AG04450 (cell line): ENCODE data around the gene HEBP1. TPM values are rescaled to one million over a fixed set of nuclear protein-coding genes. Genes with fewer than 3 reads are reported as not detected.
"Not testable (repeated sequence)": the region's sequence is repeated elsewhere in the genome, so short reads cannot be mapped to it uniquely, and the experiment has no call there.

ENCODE experiments used
- CTCF ChIA-PET: fragments of 300-600, 350-600 bp; formaldehyde crosslinking; extraction: SDS; loops from one replicate; lab custom pipeline; 2022; ENCODE audit warnings: antibody characterized with exemption, inconsistent platforms; lab: Charles Lee
- POLR2A ChIA-PET: fragments of 350-600 bp; formaldehyde crosslinking; extraction: SDS; loops from one replicate; lab custom pipeline; 2021; ENCODE audit warnings: antibody characterized with exemption, inconsistent platforms; lab: Yijun Ruan, JAX
- DNase-seq: peaks from one replicate; pipeline ENCODE4 v3.0.0-alpha.2; 2011; ENCODE audit warnings: low read depth, low spot score
- H3K27ac ChIP-seq: one replicate; pipeline ENCODE4 v1.5.1; 2012; ENCODE audit warnings: low read depth, low read length, control low read depth
- H3K27me3 ChIP-seq: one replicate; pipeline ENCODE4 v1.6.0; 2012; ENCODE audit warnings: low read length; ENCODE audit not compliant: control insufficient read depth, insufficient read depth
- H3K4me3 ChIP-seq: 2 replicates; pipeline ENCODE4 v1.5.1; 2011; ENCODE audit warnings: mild to moderate bottlenecking, low read depth, low read length, control low read depth
- H3K9me3 ChIP-seq: 2 replicates; pipeline ENCODE4 v1.5.1; 2012; ENCODE audit warnings: low read length; ENCODE audit not compliant: control insufficient read depth, insufficient read depth
- CTCF ChIP-seq: IDR thresholded peaks from 2 replicates; pipeline ENCODE4 v1.5.1; 2011; ENCODE audit warnings: low read depth, low read length, control low read depth, inconsistent platforms
- polyA plus RNA-seq: library from polyadenylated mRNA; depleted of rRNA; stranded (reverse); fragments of >200 nt; gene quantifications from 2 replicates; pipeline ENCODE4 v1.2.3, GENCODE V29; 2011

HEBP1 gene
- polyA plus RNA-seq, 1 experiment: 57.7 TPM

GRCh38 chr12:13039328-13039956, 39.4 kb upstream of the HEBP1 start:
- no peak for DNase-seq
- H3K9me3 ChIP-seq: no peaks in the 10 kb centered on the region; the same call in 1 of the 2 replicates
- TF ChIP-seq CTCF: no peak
- no peak overlapping the region for H3K4me3 ChIP-seq
- no peak overlapping the region for H3K27ac ChIP-seq
- POLR2A ChIA-PET: no interaction called here
- H3K27me3 ChIP-seq: no peaks in the 10 kb centered on the region
- CTCF ChIA-PET: interaction anchor here (0.6 to 1.0 kb wide), 2 partner anchors 40 to 173 kb away, joined by 3 to 4 read pairs; no protein-coding TSS in a partner anchor

- ChIA-PET POLR2A (interaction anchor here (0.6 kb wide), 1 partner anchor 55 kb away, joined by 3 read pairs; no protein-coding TSS in a partner anchor), CTCF (interaction anchor here (0.6 to 1.3 kb wide), 4 partner anchors 14 to 174 kb away, joined by 3 to 5 read pairs (median 4); no protein-coding TSS in a partner anchor)
- Histone ChIP-seq H3K27me3 (no peaks in the 10 kb centered on the region), H3K27ac (peak overlapping the region; percentile 47), H3K4me3 (no peak overlapping the region), H3K9me3 (no peaks in the 10 kb centered on the region)
- peak; percentile 47 for DNase-seq
- no peak for TF ChIP-seq CTCF
Measured at GRCh38 chr12:13038491-13039161, 38.6 kb upstream of the HEBP1 start.

GRCh38 chr12:13036881-13037280, 36.8 kb upstream of the HEBP1 start:
- Histone ChIP-seq H3K4me3 (no peak overlapping the region), H3K27me3 (no peaks in the 10 kb centered on the region), H3K27ac (no peak overlapping the region), H3K9me3 (no peaks in the 10 kb centered on the region)
- ChIA-PET POLR2A (no interaction called here), CTCF (interaction anchor here (0.8 kb wide), 1 partner anchor 175 kb away, joined by 5 read pairs; no protein-coding TSS in a partner anchor)
- peak; percentile 7 for DNase-seq
- no peak for TF ChIP-seq CTCF

- H3K27ac ChIP-seq, H3K9me3 ChIP-seq, DNase-seq, POLR2A ChIA-PET, H3K27me3 ChIP-seq, H3K4me3 ChIP-seq: not testable (repeated sequence)
- CTCF ChIA-PET: interaction anchor here (0.9 to 1.0 kb wide), 2 partner anchors 177 to 220 kb away, joined by 5 read pairs; no protein-coding TSS in a partner anchor
Measured at GRCh38 chr12:13035335-13035734, 35.3 kb upstream of the HEBP1 start.

- no peak for TF ChIP-seq CTCF
- Histone ChIP-seq H3K27ac (no peak overlapping the region), H3K27me3 (no peaks in the 10 kb centered on the region), H3K9me3 (no peaks in the 10 kb centered on the region), H3K4me3 (no peak overlapping the region)
- CTCF ChIA-PET: interaction anchor here (1.2 to 1.5 kb wide), 2 partner anchors 9 to 179 kb away, joined by 4 to 7 read pairs; no protein-coding TSS in a partner anchor
- DNase-seq: no peak
- POLR2A ChIA-PET: interaction anchor here (1.0 kb wide), 1 partner anchor 25 kb away, joined by 3 read pairs; no protein-coding TSS in a partner anchor
Measured at GRCh38 chr12:13033476-13033875, 33.4 kb upstream of the HEBP1 start.
